ENCODE results near the gene PURB. TPM values are rescaled to one million over a fixed set of nuclear protein-coding genes. Genes with fewer than 3 reads are reported as not detected.

The PURB gene
- total and polyA plus RNA-seq, 7 donors = 8.8 to 27.2 (median 20.6) TPM

DNA sequence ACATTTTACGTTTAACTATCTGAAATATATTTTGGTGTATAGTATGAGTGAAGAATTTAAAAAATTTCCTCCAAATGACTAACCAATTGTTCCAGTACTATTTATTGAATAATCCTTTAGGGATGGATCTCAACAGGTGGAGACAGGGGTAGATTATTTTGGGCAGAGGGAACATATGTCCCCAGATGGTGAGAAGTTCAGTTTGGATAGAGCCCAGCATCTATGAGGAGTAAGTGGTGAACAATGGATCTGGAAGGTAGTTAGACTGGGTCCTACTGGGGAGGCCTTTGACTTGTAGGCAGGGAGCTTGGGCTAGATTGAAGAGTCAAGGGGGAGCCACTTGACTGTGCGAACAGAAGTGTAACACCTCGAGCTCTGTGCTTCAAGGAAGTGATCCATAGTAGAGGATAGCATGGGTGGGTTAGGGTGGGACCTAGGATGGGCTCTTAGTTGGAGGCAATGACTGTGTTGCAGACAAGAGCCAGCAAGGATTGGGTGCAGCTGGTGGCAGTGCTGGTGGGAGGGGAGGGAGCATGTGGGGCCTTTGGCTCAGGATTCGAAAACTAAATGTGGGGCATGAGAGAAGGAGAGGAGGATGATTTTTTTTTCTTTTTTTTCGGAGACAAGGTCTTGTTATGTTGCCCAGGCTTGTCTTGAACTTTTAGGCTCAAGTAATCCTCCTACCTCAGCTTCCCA lies 3.9 kb upstream of the PURB start:
- Histone ChIP-seq H3K4me3 (no peak overlapping the region), H3K27me3 (ENCODE audit: insufficient read depth in 3 of 3, low read length in 2 of 3) (no peaks in the 10 kb centered on the region), H3K36me3 (ENCODE audit: insufficient read depth in 1 of 2, low read depth in 1 of 2) (no peaks in the 10 kb centered on the region), H3K27ac (peak overlapping the region; percentile 46), H3K4me1 (peaks cover 13% of the 10 kb centered on the region), H3K9me3 (no peaks in the 10 kb centered on the region)
- TF ChIP-seq, protein P1, sequence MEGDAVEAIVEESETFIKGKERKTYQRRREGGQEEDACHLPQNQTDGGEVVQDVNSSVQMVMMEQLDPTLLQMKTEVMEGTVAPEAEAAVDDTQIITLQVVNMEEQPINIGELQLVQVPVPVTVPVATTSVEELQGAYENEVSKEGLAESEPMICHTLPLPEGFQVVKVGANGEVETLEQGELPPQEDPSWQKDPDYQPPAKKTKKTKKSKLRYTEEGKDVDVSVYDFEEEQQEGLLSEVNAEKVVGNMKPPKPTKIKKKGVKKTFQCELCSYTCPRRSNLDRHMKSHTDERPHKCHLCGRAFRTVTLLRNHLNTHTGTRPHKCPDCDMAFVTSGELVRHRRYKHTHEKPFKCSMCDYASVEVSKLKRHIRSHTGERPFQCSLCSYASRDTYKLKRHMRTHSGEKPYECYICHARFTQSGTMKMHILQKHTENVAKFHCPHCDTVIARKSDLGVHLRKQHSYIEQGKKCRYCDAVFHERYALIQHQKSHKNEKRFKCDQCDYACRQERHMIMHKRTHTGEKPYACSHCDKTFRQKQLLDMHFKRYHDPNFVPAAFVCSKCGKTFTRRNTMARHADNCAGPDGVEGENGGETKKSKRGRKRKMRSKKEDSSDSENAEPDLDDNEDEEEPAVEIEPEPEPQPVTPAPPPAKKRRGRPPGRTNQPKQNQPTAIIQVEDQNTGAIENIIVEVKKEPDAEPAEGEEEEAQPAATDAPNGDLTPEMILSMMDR (IDR thresholded peaks at IDR 0.05) = no peak
- intact Hi-C loops (cut with DNase I) = loop anchor here in 1 of 2 donors (5.0 to 10.0 kb wide), 2 partner anchors 42 to 246 kb away; partner anchors contain the start of gene H2AZ2
- DNase-seq = no peak
- no peak for ATAC-seq
- WGBS, 3 donors = 59 to 72% (median 61%) methylated on average over 5 of the region's 5 CpGs

DNA sequence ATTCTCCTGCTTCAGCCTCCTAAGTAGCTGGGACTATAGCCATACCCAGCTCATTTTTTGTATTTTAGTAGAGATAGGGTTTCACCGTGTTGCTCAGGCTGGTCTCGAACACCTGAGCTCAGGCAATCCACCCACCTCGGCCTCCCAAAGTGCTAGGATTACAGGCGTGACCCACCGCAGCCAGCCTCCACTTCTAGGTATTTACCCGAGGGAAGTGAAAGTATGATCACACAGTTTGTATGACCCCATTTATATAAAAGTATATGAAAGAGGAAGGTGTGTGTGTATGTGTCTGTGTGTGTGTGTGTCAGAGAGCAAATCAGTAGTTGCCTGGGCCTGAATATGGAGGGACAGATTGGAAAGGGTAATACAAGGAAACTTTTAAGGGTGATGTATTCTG lies 2.0 kb upstream of the PURB start:
- intact Hi-C loops (cut with DNase I) = loop anchor here (2.0 to 10.0 kb wide), 3 partner anchors 34 to 248 kb away; partner anchors contain the start of gene H2AZ2 (in 1 of the 2)
- Histone ChIP-seq H3K4me3 (no peak overlapping the region), H3K36me3 (ENCODE audit: insufficient read depth in 1 of 2, low read depth in 1 of 2) (peaks cover 2 to 8% of the 10 kb centered on the region in 2 donors), H3K4me1 (peaks cover 26% of the 10 kb centered on the region), H3K9me3 (no peaks in the 10 kb centered on the region), H3K27ac (peak overlapping the region; percentile 99), H3K27me3 (ENCODE audit: insufficient read depth in 3 of 3, low read length in 2 of 3) (no peaks in the 10 kb centered on the region)
- no peak for DNase-seq
- TF ChIP-seq, protein P1 (IDR thresholded peaks at IDR 0.05) = no peak
- 84 to 88% (median 85%) methylated on average over 6 of the region's 6 CpGs for WGBS, 3 donors
- no peak for ATAC-seq

DNA sequence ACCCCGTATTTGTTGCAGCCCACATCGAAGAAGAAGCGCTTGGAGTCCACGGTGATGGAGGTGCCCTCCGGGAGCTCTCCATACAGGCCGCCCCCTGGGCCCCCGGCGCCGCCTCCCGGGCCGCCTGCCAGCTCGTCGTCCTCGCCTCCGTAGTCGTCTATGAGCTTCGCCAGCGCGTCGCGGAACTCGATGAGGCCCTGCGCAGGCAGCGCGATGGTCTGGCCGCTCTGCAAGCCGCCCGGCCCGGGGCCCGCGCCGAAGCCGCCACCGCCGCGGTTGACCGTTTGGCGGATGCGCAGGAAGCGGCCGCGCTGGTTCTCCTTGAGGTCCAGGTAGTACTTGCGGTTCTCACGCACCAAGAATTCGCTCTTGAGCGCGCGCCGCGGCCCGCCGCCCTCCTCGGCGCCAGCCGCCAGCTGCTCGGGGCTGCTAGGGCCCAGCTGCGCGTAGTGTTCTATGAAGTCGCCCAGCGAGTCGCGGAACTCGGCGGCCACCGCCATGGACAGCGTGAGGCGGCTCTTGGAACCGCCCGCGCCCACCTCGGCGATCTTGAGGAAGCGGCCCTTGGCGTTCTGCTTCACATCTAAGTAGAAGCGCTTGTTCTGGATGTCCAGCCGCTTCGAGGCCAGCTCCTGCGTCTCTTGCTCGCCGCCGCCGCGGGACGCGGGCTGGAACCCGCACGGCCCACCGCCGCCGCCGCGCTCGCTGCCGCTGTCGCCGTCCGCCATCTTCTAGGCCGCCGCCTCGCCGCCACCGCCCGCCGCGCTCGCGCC lies 523 bp downstream of the PURB start:
- TF ChIP-seq, protein P1 (IDR thresholded peaks at IDR 0.05) = no peak
- intact Hi-C loops (cut with DNase I) = loop anchor here (2.0 to 10.0 kb wide), 3 partner anchors 36 to 250 kb away; partner anchors contain the start of gene H2AZ2 (in 2 of the 2)

DNA sequence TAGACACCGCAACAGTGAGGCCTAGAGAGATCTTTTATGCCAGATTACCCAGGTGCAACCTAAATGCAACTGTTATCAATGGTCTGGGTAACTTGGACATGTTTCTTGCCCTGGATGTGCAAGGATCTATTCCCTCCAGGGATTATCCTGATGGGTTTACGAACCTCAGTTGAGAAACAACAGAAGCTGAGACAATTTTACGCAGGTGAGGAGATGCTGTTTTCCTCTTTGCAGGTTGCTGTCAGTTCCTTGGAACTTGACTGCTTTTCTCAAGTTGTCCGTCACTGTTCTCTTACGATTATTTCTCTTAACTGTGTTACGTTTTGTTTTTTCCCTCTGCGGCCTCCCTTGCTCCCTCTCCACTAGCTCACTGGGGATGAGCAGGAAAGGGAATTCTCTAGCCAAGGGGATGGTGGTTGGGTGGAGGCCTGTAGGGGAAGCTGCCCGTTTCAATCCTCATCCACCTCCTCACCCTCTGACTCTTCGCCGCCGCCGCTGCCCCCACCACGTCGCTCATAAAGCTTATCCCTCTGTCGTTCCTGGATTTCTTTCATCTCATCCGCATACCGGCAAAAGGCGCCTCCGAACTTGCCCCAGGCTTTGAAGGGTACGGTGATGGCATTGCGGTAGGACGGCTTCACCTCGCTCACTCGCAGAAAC lies 1.2 kb downstream of the PURB start:
- H3K4me3 ChIP-seq = peak overlapping the region; percentile 97
- DNase-seq (no peak), ATAC-seq (no peak)
- WGBS, 3 donors = 10 to 14% (median 11%) methylated on average over 24 of the region's 24 CpGs
- no peaks in the 10 kb centered on the region for H3K9me3 ChIP-seq
- peaks cover 2 to 15% of the 10 kb centered on the region in 2 donors for H3K36me3 ChIP-seq (ENCODE audit: insufficient read depth in 1 of 2, low read depth in 1 of 2)
- peak overlapping the region; percentile 99 for H3K27ac ChIP-seq
- peaks cover 57% of the 10 kb centered on the region for H3K4me1 ChIP-seq
- no peaks in the 10 kb centered on the region for H3K27me3 ChIP-seq (ENCODE audit: insufficient read depth in 3 of 3, low read length in 2 of 3)
- TF ChIP-seq, protein P1 (IDR thresholded peaks at IDR 0.05) = no peak
- intact Hi-C loops (cut with DNase I) = loop anchor here (2.0 to 10.0 kb wide), 2 partner anchors 35 to 251 kb away; partner anchors contain the start of gene H2AZ2 (in 1 of the 2)

More for the DNA sequence above, 523 bp downstream of the PURB start:
- peak; percentile 66 to 86 for DNase-seq
- peak; percentile 11 to 41 (median 36) for ATAC-seq
- H3K36me3 ChIP-seq (ENCODE audit: insufficient read depth in 1 of 2, low read depth in 1 of 2) = peaks cover 2 to 15% of the 10 kb centered on the region in 2 donors
- H3K27ac ChIP-seq = peak overlapping the region; percentile 99
- peaks cover 51% of the 10 kb centered on the region for H3K4me1 ChIP-seq
- WGBS, 3 donors = 0 to 1% (median 0%) methylated on average over 76 to 107 of the region's 107 CpGs
- no peaks in the 10 kb centered on the region for H3K9me3 ChIP-seq
- H3K27me3 ChIP-seq (ENCODE audit: insufficient read depth in 3 of 3, low read length in 2 of 3) = no peaks in the 10 kb centered on the region
- peak overlapping the region; percentile 97 for H3K4me3 ChIP-seq
